Smooth muscle cell (in vitro differentiated cells): ENCODE measurements around the gene CKS1B. TPM values are rescaled to one million over a fixed set of nuclear protein-coding genes. Genes with fewer than 3 reads are reported as not detected.

Experiments
- DNase-seq: peaks from one replicate; lab custom pipeline; 2025; ENCODE audit not compliant: unreplicated experiment; lab: John Stamatoyannopoulos, UW
- H2AFZ ChIP-seq: fragments of 200-600 bp; sonication (generic); 2 replicates; pipeline ENCODE4 v1.6.0; 2016; ENCODE audit warnings: antibody characterized with exemption, low read depth, mild to moderate bottlenecking
- H3F3A ChIP-seq: fragments of 200-600 bp; sonication (generic); 2 replicates; pipeline ENCODE4 v1.6.0; 2017; ENCODE audit warnings: antibody characterized with exemption, low read depth
- H3K27ac ChIP-seq: fragments of 200-600 bp; sonication (generic); 2 replicates; pipeline ENCODE4 v1.5.1; 2016; ENCODE audit warnings: low read depth, mild to moderate bottlenecking
- H3K27me3 ChIP-seq: fragments of 200-600 bp; sonication (generic); 2 replicates; pipeline ENCODE4 v1.6.1; 2016; ENCODE audit warnings: low read depth, mild to moderate bottlenecking
- H3K36me3 ChIP-seq: fragments of 200-600 bp; sonication (generic); 2 replicates; pipeline ENCODE4 v1.5.1; 2016; ENCODE audit warnings: low read depth
- H3K4me1 ChIP-seq: fragments of 200-600 bp; sonication (generic); 2 replicates; pipeline ENCODE4 v1.5.1; 2016; ENCODE audit warnings: low read depth
- H3K4me2 ChIP-seq: fragments of 200-600 bp; sonication (generic); 2 replicates; pipeline ENCODE4 v1.6.0; 2016; ENCODE audit warnings: mild to moderate bottlenecking
- H3K4me3 ChIP-seq: fragments of 200-600 bp; sonication (generic); 2 replicates; pipeline ENCODE4 v1.5.1; 2016; ENCODE audit warnings: mild to moderate bottlenecking
- H3K79me2 ChIP-seq: fragments of 200-600 bp; sonication (generic); 2 replicates; pipeline ENCODE4 v1.6.0; 2016; ENCODE audit warnings: low read depth, mild to moderate bottlenecking
- H3K9ac ChIP-seq: fragments of 200-600 bp; sonication (generic); 2 replicates; pipeline ENCODE4 v1.6.0; 2016; ENCODE audit warnings: low read depth
- H3K9me3 ChIP-seq: fragments of 200-600 bp; sonication (generic); replicated peaks from 2 replicates; pipeline ENCODE4 v1.5.1; 2016; ENCODE audit warnings: low read depth
- H4K20me1 ChIP-seq: fragments of 200-600 bp; sonication (generic); 2 replicates; pipeline ENCODE4 v1.6.0; 2016; ENCODE audit warnings: low read depth
- CTCF ChIP-seq: fragments of 200-600 bp; sonication (generic); IDR thresholded peaks from 2 replicates; pipeline ENCODE4 v1.5.1; 2017; ENCODE audit warnings: borderline replicate concordance, mild to moderate bottlenecking, antibody characterized with exemption; ENCODE audit not compliant: insufficient read depth, poor library complexity, severe bottlenecking
- WGBS: methylation state at CpG from one replicate; pipeline ENCODE4 v1.1.7; 2016; ENCODE audit warnings: low lambda C conversion rate; 5-methylcytosine and 5-hydroxymethylcytosine counted together
- polyA plus RNA-seq: library from polyadenylated mRNA; unstranded; fragments of >200 nt; fragmentation: Nextera tagmentation; extraction: Ambion mirVana; gene quantifications from 2 replicates; pipeline ENCODE4 v1.2.1, GENCODE V29; 2016
- total RNA-seq: library from RNA; depleted of rRNA; stranded (reverse); fragments of >200 nt; gene quantifications from 2 replicates; pipeline ENCODE4 v1.2.3, GENCODE V29; 2014

Gene CKS1B
- total and polyA plus RNA-seq, 2 experiments from 2014 or later: 41.6 to 116 TPM

GRCh38 chr1:155010211-155010918 lies 35.9 kb downstream of the CKS1B start:
- TF ChIP-seq CTCF: no peak
- Histone ChIP-seq H3K4me1 (peaks cover 32% of the 10 kb centered on the region), H3K9me3 (no peaks in the 10 kb centered on the region), H4K20me1 (peaks cover 72% of the 10 kb centered on the region), H3K27ac (no peak overlapping the region), H3F3A (no peaks in the 10 kb centered on the region), H2AFZ (no peak overlapping the region), H3K9ac (no peak overlapping the region), H3K79me2 (peaks cover 21% of the 10 kb centered on the region), H3K4me2 (no peak overlapping the region), H3K36me3 (no peaks in the 10 kb centered on the region), H3K4me3 (no peak overlapping the region), H3K27me3 (no peaks in the 10 kb centered on the region)
- WGBS: 83% methylated on average over 10 of the region's 11 CpGs
- no peak for DNase-seq

GRCh38 chr1:155011004-155011416 lies 36.5 kb downstream of the CKS1B start:
- Histone ChIP-seq H3K4me2 (no peak overlapping the region), H3K9me3 (no peaks in the 10 kb centered on the region), H3K9ac (no peak overlapping the region), H3K27ac (no peak overlapping the region), H4K20me1 (peaks cover 71% of the 10 kb centered on the region), H3K79me2 (peaks cover 21% of the 10 kb centered on the region), H3K4me3 (no peak overlapping the region), H3F3A (no peaks in the 10 kb centered on the region), H3K4me1 (peaks cover 32% of the 10 kb centered on the region), H2AFZ (no peak overlapping the region), H3K36me3 (no peaks in the 10 kb centered on the region), H3K27me3 (no peaks in the 10 kb centered on the region)
- 80% methylated on average over 5 of the region's 5 CpGs for WGBS
- DNase-seq: no peak
- TF ChIP-seq CTCF: no peak

GRCh38 chr1:155011437-155012025 lies 37.0 kb downstream of the CKS1B start:
- peaks cover 66% of the 10 kb centered on the region for H4K20me1 ChIP-seq
- H3K79me2 ChIP-seq: peaks cover 21% of the 10 kb centered on the region
- H3F3A ChIP-seq: peaks cover 2% of the 10 kb centered on the region
- H2AFZ ChIP-seq: no peak overlapping the region
- H3K4me1 ChIP-seq: peaks cover 32% of the 10 kb centered on the region
- DNase-seq: no peak
- H3K9me3 ChIP-seq: no peaks in the 10 kb centered on the region
- no peak overlapping the region for H3K9ac ChIP-seq
- TF ChIP-seq CTCF: no peak
- H3K36me3 ChIP-seq: no peaks in the 10 kb centered on the region
- WGBS: 90% methylated on average over 5 of the region's 6 CpGs
- H3K4me2 ChIP-seq: no peak overlapping the region
- H3K27ac ChIP-seq: no peak overlapping the region
- H3K27me3 ChIP-seq: no peaks in the 10 kb centered on the region
- no peak overlapping the region for H3K4me3 ChIP-seq

GRCh38 chr1:155012026-155012546 lies 37.6 kb downstream of the CKS1B start:
- H4K20me1 ChIP-seq: peaks cover 60% of the 10 kb centered on the region
- H3K4me2 ChIP-seq: no peak overlapping the region
- no peaks in the 10 kb centered on the region for H3K36me3 ChIP-seq

More at GRCh38 chr1:155012026-155012546, 37.6 kb downstream of the CKS1B start:
- H3K79me2 ChIP-seq: peaks cover 19% of the 10 kb centered on the region
- H3K27ac ChIP-seq: no peak overlapping the region
- no peak overlapping the region for H2AFZ ChIP-seq
- H3K27me3 ChIP-seq: no peaks in the 10 kb centered on the region
- no peak for TF ChIP-seq CTCF
- WGBS: 37% methylated on average over 7 of the region's 9 CpGs
- no peak for DNase-seq
- H3K4me1 ChIP-seq: peaks cover 36% of the 10 kb centered on the region
- peaks cover 3% of the 10 kb centered on the region for H3F3A ChIP-seq
- no peak overlapping the region for H3K9ac ChIP-seq
- H3K9me3 ChIP-seq: no peaks in the 10 kb centered on the region
- H3K4me3 ChIP-seq: no peak overlapping the region
